SK-N-SH (cell line): ENCODE data around the gene HSD17B11. TPM values are rescaled to one million over a fixed set of nuclear protein-coding genes. Genes with fewer than 3 reads are reported as not detected.

Experiments used
- CTCF ChIA-PET: fragments of 300-600, 350-600 bp; formaldehyde crosslinking; extraction: SDS; loops from one replicate; lab custom pipeline; 2021; lab: Yijun Ruan, JAX
- POLR2A ChIA-PET: fragments of 350-600 bp; sonication (Branson Sonifier 250); formaldehyde crosslinking; extraction: SDS; loops from one replicate; lab custom pipeline; 2020; ENCODE audit warnings: antibody characterized with exemption, inconsistent platforms; lab: Yijun Ruan, JAX
- DNase-seq: peaks from one replicate; pipeline ENCODE4 v3.0.0; 2012
- H2AFZ ChIP-seq: fragments of 200-600 bp; sonication (generic); 2 replicates; pipeline ENCODE4 v1.8.1; 2016; ENCODE audit warnings: antibody characterized with exemption, mild to moderate bottlenecking, low read depth
- H3F3A ChIP-seq: fragments of 200-600 bp; sonication (generic); replicated peaks from 2 replicates; pipeline ENCODE3; 2016; ENCODE audit warnings: antibody characterized with exemption, mild to moderate bottlenecking; ENCODE audit not compliant: insufficient read depth
- H3K27ac ChIP-seq, 2 experiments: fragments of 200-500 bp in 1 of 2; fragments of 200-600 bp in 1 of 2; sonication (Bioruptor generic) in 1 of 2; sonication (generic), shearing (Covaris generic) in 1 of 2; 2 replicates each; pipeline versions ENCODE4 v1.5.1 to v1.6.1; 2014 to 2016; ENCODE audit warnings: low read depth in 2 of 2, inconsistent platforms in 1 of 2, low read length in 1 of 2, mild to moderate bottlenecking in 1 of 2, mixed read lengths in 1 of 2
- H3K27me3 ChIP-seq: fragments of 200-600 bp; sonication (generic), shearing (Covaris generic); 2 replicates; pipeline ENCODE4 v1.6.1; 2016; ENCODE audit warnings: mixed run types; ENCODE audit not compliant: insufficient read depth
- H3K36me3 ChIP-seq, 2 experiments: fragments of 200-500 bp in 1 of 2; fragments of 200-600 bp in 1 of 2; sonication (Bioruptor generic) in 1 of 2; sonication (generic) in 1 of 2; replicated peaks in 1 of 2; 2 replicates each; pipeline versions ENCODE3 to v1.5.1; 2014 to 2016; ENCODE audit warnings: low read length in 1 of 2, mild to moderate bottlenecking in 1 of 2; ENCODE audit not compliant: insufficient read depth in 2 of 2, control insufficient read depth in 1 of 2
- H3K4me1 ChIP-seq, 2 experiments: fragments of 200-500 bp in 1 of 2; fragments of 200-600 bp in 1 of 2; sonication (Bioruptor generic) in 1 of 2; sonication (generic), shearing (Covaris generic) in 1 of 2; 2 replicates each; pipeline versions ENCODE4 v1.5.1 to v1.6.1; 2014 to 2016; ENCODE audit warnings: low read depth in 1 of 2, low read length in 1 of 2, mixed run types in 1 of 2; ENCODE audit not compliant: insufficient read depth in 2 of 2, control insufficient read depth in 1 of 2
- H3K4me2 ChIP-seq: fragments of 200-600 bp; sonication (generic), shearing (Covaris generic); 2 replicates; pipeline ENCODE4 v1.6.1; 2017; ENCODE audit warnings: mixed run types
- H3K4me3 ChIP-seq, 2 experiments: fragments of 200-500 bp in 1 of 2; fragments of 200-600 bp in 1 of 2; sonication (Bioruptor generic) in 1 of 2; sonication (generic), shearing (Covaris generic) in 1 of 2; 2 replicates each; pipeline versions ENCODE4 v1.5.1 to v1.8.1; 2014 to 2016; ENCODE audit warnings: low read depth in 2 of 2, inconsistent platforms in 1 of 2, low read length in 1 of 2, mild to moderate bottlenecking in 1 of 2, mixed read lengths in 1 of 2, moderate library complexity in 1 of 2
- H3K79me2 ChIP-seq: fragments of 200-600 bp; sonication (generic); 2 replicates; pipeline ENCODE4 v1.8.1; 2017; ENCODE audit warnings: mild to moderate bottlenecking; ENCODE audit not compliant: insufficient read depth
- H3K9ac ChIP-seq: fragments of 200-600 bp; sonication (generic); 2 replicates; pipeline ENCODE4 v1.6.1; 2017; ENCODE audit warnings: mixed run types
- H3K9me2 ChIP-seq: fragments of 200-600 bp; sonication (generic); 2 replicates; pipeline ENCODE4 v1.6.1; 2017; ENCODE audit warnings: mixed run types
- H3K9me3 ChIP-seq: fragments of 200-600 bp; sonication (generic); 2 replicates; pipeline ENCODE4 v1.6.1; 2017; ENCODE audit warnings: mixed run types, mild to moderate bottlenecking, moderate library complexity
- H4K20me1 ChIP-seq: fragments of 200-600 bp; sonication (generic); 2 replicates; pipeline ENCODE4 v1.6.1; 2017; ENCODE audit warnings: mild to moderate bottlenecking, mixed run types; ENCODE audit not compliant: insufficient read depth
- FOSL2 ChIP-seq: IDR thresholded peaks from 2 replicates; pipeline ENCODE4 v1.4.0; 2012; ENCODE audit warnings: low read depth, mild to moderate bottlenecking, moderate library complexity, borderline replicate concordance
- FOXJ3 ChIP-seq: sonication (generic); formaldehyde crosslinking; IDR thresholded peaks from 2 replicates; pipeline ENCODE4 v1.5.1; 2020; ENCODE audit warnings: mild to moderate bottlenecking, missing genetic modification reagents
- GABPA ChIP-seq: IDR thresholded peaks from 2 replicates; pipeline ENCODE4 v1.4.0; 2012; ENCODE audit warnings: low read depth, mild to moderate bottlenecking
- GATA2 ChIP-seq: sonication (generic); formaldehyde crosslinking; IDR thresholded peaks from 2 replicates; pipeline ENCODE4 v1.5.0; 2020; ENCODE audit warnings: mild to moderate bottlenecking, missing genetic modification reagents
- IRF3 ChIP-seq: fragments of 150-350 bp; IDR thresholded peaks from 2 replicates; pipeline ENCODE4 v1.6.1; 2016; ENCODE audit warnings: mild to moderate bottlenecking, low read depth, low read length
- JUND ChIP-seq: IDR thresholded peaks from 2 replicates; pipeline ENCODE4 v1.4.0; 2012
- MAX ChIP-seq: IDR thresholded peaks from 2 replicates; pipeline ENCODE4 v1.4.0; 2012; ENCODE audit warnings: low read depth
- MEF2A ChIP-seq: IDR thresholded peaks from 2 replicates; pipeline ENCODE4 v1.4.0; 2012; ENCODE audit warnings: low read depth, borderline replicate concordance
- MXI1 ChIP-seq: IDR thresholded peaks from 2 replicates; pipeline ENCODE4 v1.6.1; 2012; ENCODE audit warnings: mild to moderate bottlenecking, low read depth, low read length, improper control_type of control experiment
- RFX5 ChIP-seq: IDR thresholded peaks from 2 replicates; pipeline ENCODE4 v1.6.1; 2012; ENCODE audit warnings: mild to moderate bottlenecking, improper control_type of control experiment, low read length
- RXRA ChIP-seq: IDR thresholded peaks from 2 replicates; pipeline ENCODE4 v1.4.0; 2012; ENCODE audit warnings: low read depth, mild to moderate bottlenecking, borderline replicate concordance
- TAF1 ChIP-seq: IDR thresholded peaks from 2 replicates; pipeline ENCODE4 v1.6.1; 2012; ENCODE audit warnings: low read depth, mild to moderate bottlenecking, low read length, moderate library complexity, borderline replicate concordance
- TCF12 ChIP-seq: IDR thresholded peaks from 2 replicates; pipeline ENCODE4 v1.4.0; 2012
- TEAD4 ChIP-seq: IDR thresholded peaks from 2 replicates; pipeline ENCODE4 v1.4.0; 2012; ENCODE audit warnings: mild to moderate bottlenecking, borderline replicate concordance; ENCODE audit not compliant: insufficient read depth
- USF1 ChIP-seq: IDR thresholded peaks from 2 replicates; pipeline ENCODE4 v1.4.0; 2012; ENCODE audit warnings: low read depth, borderline replicate concordance
- WGBS: methylation state at CpG from one replicate; pipeline ENCODE4 v1.1.6; 2017; ENCODE audit warnings: low lambda C conversion rate; 5-methylcytosine and 5-hydroxymethylcytosine counted together
- polyA plus RNA-seq, 3 experiments: library from polyadenylated mRNA; depleted of rRNA; stranded (reverse); fragments of >200 nt; gene quantifications; 2 replicates each; pipeline ENCODE4 v1.2.3, GENCODE V29; 2012

The HSD17B11 gene
- polyA plus RNA-seq, 1 of the 3 experiments (the other 2 are of a cell fraction) = 13.2 TPM

- H3K27ac ChIP-seq = no peak overlapping the region
- H4K20me1 ChIP-seq = no peaks in the 10 kb centered on the region
- no peaks in the 10 kb centered on the region for H3K36me3 ChIP-seq
- TF ChIP-seq FOSL2 = no peak
- no peak for TF ChIP-seq FOXJ3
- TF ChIP-seq TEAD4 = no peak
- no peak for TF ChIP-seq MAX
- TF ChIP-seq, all 33 proteins: peak for 0
- POLR2A ChIA-PET = no interaction called here
- Histone ChIP-seq H3K27me3 (no peaks in the 10 kb centered on the region), H3F3A (no peaks in the 10 kb centered on the region), H3K9me3 (no peaks in the 10 kb centered on the region), H3K9me2 (no peaks in the 10 kb centered on the region), H2AFZ (no peak overlapping the region), H3K4me2 (no peak overlapping the region), H3K4me3 (no peak overlapping the region), H3K79me2 (no peaks in the 10 kb centered on the region), H3K4me1 (no peaks in the 10 kb centered on the region), H3K9ac (no peak overlapping the region)
- WGBS = 94% methylated on average over 3 of the region's 3 CpGs
- CTCF ChIA-PET = interaction anchor here (1.6 kb wide), 1 partner anchor 25 kb away, joined by 4 read pairs; no protein-coding TSS in a partner anchor
- no peak for DNase-seq
Observed at GRCh38 chr4:87311684-87312083, 79.3 kb downstream of the HSD17B11 start.

- Histone ChIP-seq H3K9me3 (no peaks in the 10 kb centered on the region), H3K9me2 (no peaks in the 10 kb centered on the region)
- no peak for DNase-seq
- POLR2A ChIA-PET = no interaction called here
- 93% methylated on average over 4 of the region's 4 CpGs for WGBS
- TF ChIP-seq TAF1 = no peak
- TF ChIP-seq JUND = no peak
- TF ChIP-seq RXRA = no peak
- no peak for TF ChIP-seq MEF2A
- TF ChIP-seq RFX5 = no peak
- no peak for TF ChIP-seq IRF3
- no peak for TF ChIP-seq FOSL2
- TF ChIP-seq USF1 = no peak
- TF ChIP-seq MXI1 = no peak
- TF ChIP-seq GATA2 (CRISPR knock-in tag) = no peak
- no peak for TF ChIP-seq GABPA
- TF ChIP-seq TCF12 = no peak
- TF ChIP-seq, all 33 proteins: peak for 0
- H3K4me3 ChIP-seq = no peak overlapping the region
- no peaks in the 10 kb centered on the region for H4K20me1 ChIP-seq
- no peaks in the 10 kb centered on the region for H3K27me3 ChIP-seq
- no peaks in the 10 kb centered on the region for H3F3A ChIP-seq
- H3K9ac ChIP-seq = no peak overlapping the region
- H3K27ac ChIP-seq = no peak overlapping the region
- no peaks in the 10 kb centered on the region for H3K36me3 ChIP-seq
- H2AFZ ChIP-seq = no peak overlapping the region
- no peaks in the 10 kb centered on the region for H3K79me2 ChIP-seq
- H3K4me1 ChIP-seq = no peaks in the 10 kb centered on the region
- H3K4me2 ChIP-seq = no peak overlapping the region
- CTCF ChIA-PET = interaction anchor here (1.6 kb wide), 1 partner anchor 26 kb away, joined by 4 read pairs; no protein-coding TSS in a partner anchor
Observed at GRCh38 chr4:87310691-87311335, 80.2 kb downstream of the HSD17B11 start.
